Measurements from ENCODE around the gene RHOF.
"Not testable (repeated sequence)": the region's sequence is repeated elsewhere in the genome, so short reads cannot be mapped to it uniquely, and the experiment has no call there.

RHOF gene

DNA sequence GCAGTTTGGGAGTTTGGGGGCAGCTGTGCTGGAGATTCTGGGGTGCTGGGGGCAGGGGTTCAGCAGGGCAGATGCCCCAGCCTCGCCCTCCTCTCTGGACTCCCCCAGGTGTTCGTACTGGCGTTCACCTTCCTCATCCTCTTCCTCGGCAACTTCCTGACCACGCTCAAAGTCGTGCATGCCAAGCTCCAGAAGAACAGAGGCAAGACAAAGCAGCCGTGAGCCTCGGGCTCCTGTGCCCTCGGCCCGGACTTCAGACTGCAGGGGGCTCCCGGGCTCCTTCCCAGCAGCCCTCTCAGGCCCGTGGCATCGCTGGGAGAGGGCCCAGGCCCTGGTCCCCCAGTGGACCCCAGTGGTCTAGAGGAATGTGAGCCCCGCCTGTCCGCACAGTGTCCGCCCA is 18.0 kb downstream of the RHOF start:
- no peak for DNase-seq (ENCODE audit: low spot score)

DNA sequence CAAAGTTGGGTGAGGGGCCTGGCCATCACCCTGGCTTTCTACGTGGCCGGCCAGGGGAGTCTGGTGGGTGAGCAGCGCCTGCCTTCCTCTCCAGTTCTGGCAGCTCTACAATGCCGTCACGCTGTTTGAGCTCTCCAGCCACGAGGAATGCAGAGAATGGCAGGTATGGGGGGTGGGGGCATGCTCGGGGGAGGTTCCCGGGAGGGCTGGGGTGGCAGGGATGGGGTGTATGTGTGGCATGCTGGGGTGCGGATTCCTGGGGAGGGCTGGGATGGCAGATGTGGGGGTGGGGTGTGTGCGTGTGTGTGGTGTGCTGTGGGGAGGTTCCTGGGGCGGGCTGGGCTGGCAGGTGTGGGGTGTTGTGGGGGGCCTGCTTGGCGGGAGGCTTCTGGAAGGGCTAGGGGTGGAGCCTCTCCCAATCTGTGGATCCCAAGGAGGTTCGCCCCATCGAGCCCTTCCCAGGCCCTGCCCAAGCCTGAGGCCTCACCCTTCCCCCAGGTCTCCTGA is 18.5 kb downstream of the RHOF start:
- DNase-seq (ENCODE audit: low spot score), result no peak

DNA sequence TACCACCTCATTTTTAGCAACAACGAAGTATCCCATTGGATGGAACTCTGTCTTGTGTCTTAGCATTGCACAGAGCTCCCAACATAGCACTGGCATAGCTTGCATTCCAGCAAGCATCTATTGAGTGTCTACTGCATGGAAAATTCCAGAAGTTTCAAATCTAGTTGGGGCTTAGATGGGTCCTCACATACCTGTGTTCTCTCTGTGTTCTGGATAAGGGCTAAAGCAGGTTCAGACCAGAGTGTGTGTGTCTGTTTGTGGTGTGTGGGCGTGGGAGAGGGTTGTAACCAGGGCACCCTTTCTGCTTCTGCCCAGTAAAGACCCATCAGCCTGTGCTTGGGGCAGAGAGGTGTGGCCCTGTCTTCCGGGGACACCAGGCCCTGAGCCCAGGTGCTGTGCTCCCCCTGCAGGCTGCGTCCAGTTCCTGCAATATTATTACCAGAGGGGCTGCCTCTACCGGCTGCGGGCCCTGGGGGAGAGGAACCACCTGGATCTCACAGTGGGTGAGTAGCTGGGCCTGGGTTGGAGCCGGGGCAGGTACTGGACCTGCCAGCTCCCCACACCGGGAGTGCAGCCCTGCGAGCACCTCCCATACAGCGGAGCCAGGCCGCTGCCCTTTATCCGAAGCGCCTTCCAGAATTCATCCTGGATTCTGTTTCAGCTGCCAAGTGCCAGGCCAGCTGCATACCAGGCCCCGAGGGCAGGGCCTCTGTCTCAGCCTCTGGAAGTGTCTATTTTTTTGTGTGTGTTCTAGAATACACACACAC is 20.3 kb downstream of the RHOF start:
- peak; percentile 92 for DNase-seq (ENCODE audit: low spot score)

DNA sequence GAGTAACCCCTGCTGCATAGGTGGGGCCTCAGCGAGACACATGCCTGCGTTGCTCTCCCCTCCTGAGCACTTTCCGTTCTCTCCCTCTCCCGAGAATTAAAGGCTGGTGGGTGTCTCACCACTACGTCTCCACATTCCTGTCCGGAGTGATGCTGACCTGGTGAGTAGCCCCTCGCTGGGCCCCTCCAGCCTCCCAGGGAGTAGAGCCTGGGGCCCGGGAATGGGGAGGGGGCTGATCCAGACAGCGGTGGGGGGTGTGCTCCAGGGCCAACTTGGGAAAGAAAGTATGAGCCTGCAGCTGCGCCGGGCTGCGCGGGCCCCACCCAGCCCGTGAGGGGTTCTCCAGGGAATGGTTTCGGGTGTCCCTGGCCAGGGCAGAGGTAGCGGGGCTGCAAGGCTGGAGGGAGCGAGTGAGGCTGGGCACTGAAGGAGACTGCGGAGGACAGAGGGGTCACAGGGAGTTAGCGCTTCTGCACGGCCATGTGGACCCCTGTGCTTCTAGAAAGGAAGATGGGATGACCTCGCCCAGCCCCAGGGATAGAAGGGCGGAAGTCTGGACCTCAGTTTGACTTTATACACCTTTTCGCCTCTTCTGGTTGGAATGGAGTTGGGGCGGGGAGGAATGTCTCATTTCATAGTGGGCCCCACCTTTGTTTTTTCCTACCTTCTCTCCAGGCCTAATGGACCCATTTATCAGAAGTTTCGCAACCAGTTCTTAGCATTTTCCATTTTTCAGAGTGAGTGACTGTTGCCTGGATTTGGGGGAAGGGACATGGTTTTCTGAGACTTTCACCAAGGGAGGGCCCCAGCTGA is 22.5 kb downstream of the RHOF start:
- no peak for DNase-seq (ENCODE audit: low spot score)

DNA sequence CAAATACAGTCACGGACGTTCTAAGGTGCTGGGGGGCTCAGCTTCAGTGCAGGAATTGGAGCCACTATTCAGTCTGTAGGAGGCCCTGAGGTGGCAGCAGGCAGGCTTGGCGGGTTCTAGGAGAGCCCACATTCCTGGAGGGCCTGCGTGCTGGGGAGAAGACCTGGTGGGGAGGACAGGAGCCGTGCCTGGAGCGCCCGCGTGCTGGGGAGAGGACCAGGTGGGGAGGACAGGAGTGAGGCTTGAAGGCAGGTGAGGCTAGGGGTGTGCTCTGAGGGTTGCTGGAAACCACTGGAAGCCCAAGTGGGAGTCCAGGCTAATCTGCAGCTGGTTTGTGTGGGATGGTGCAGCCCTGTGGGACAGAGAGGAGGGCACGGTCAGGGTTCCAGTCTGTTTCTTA is 23.1 kb downstream of the RHOF start:
- no peak for DNase-seq (ENCODE audit: low spot score)

DNA sequence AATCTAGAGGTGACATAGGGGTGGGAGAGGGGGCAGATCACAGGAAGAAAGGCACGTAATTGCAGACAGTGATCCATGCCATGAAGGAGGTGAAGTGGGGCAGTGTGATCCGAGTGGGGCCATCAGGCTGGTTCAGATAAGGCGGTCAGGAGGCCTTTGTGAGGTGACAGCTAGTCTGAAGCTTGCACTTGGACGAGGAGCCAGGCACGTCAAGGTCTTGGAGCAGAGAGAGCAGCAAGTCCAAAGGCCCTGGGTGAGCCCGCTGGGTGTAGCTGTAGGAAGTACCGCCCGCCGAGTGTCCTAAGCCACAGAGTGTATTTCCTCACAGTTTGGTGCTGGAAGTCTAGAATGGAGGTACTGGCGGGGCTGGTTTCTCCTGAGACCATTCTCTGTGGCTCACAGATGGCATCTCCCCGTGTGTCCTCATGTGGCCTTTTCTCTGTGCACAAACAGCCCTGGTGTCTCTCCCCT is 23.6 kb downstream of the RHOF start:
- no peak for DNase-seq (ENCODE audit: low spot score)

DNA sequence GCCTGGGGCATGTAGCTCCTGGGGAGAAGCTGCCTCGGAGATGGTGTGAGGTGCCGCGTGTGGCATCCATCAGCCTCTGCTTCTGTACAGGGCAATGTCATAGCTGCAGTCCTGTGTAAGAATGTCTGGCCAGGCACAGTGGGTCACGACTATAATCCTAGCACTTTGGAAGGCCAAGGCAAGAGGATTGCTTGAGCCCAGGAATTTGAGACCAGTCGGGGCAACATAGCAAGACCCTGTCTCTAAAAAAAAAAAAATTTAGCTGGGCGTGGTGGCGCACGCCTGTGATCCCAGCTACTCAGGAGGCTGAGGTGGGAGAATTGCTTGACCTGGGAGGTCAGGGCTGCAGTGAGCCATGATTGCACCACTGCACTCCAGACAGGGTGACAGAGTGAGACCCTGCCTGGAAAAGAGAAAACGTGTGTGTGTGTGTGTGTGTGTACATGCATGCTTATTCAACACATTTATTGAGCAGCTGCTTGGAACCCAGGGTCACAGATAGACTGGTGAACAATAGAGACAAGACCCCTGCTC is 24.1 kb downstream of the RHOF start:
- DNase-seq (ENCODE audit: low spot score), result no peak

DNA sequence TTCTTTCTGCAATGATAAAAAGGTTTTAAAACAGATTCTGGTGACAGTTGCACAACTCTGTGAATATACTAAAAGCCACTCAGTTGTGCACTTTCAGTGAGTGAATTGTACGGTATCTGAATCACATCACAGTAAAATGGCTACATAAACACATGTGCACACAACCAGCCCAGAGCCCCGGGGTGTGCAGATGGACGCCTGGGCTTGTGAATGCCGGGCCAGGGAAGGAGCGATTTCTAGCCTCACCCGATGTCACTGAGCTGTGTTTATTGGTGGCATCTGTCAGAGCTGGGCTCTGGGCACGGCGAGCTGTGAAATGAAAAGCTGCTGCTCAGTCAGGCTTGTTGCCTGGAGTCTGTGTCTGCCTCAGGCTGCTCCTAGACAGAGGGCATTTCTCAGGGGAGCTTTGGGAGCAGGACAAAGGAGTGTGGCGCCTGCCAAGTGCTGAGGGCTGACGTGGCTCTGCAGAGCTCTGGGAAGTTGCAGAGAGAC is 25.9 kb downstream of the RHOF start:
- DNase-seq (ENCODE audit: low spot score), result no peak

DNA sequence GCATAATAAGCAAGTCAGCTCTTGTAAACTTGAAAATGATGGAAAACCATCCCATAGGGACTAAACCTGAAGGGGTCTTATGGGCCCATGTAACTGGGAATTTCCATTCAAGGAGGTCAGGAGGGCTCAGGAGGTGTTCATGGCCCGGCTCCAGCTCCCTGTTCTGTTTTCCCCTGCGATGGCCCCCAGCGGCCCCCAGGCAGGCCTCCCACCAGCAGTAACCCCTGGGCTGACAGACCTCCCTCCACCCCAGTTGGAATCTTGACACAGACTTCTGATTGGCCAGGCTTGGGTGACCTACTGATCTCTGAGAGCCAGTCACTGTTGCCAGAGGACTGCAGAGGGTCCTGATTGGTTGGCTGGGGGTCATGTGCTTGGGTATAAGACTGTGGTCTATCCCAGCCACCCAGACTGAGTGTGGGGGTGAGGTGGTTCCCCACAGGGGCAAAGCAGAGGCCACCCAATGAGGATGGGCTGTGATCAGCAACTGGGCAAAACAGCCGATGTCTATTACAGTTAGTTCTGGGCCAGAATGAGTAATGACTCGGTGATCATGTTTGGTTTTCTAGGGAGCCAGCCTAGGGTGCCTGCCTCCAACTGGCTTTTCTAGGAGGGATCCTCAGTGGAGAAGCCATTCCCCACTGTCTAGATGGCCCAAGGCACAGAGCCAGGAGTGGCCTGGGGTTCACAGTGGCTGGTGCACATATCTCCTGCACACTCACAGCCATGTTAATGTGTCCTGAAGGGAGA is 27.0 kb downstream of the RHOF start:
- DNase-seq (ENCODE audit: low spot score), result no peak

DNA sequence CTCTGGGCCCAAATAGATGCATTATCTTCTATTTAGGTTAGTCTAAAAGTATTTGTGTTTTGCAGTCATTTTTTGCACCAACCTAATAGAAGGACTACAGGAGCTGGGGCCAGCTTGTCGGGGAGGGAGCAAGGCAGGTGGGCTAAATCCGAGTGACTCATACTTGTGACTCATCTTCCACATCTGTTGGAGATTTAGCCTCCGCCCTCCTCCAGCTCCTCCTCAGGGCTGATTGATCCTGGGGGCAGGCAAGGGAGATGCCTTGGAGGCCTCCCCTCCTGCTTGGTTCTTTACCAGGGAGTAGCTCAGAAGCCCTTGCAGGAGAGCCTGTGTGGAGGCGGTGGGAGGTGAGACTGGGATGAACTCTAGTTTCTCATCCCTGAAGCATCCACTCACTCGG is 27.9 kb downstream of the RHOF start:
- DNase-seq (ENCODE audit: low spot score), result no peak

DNA sequence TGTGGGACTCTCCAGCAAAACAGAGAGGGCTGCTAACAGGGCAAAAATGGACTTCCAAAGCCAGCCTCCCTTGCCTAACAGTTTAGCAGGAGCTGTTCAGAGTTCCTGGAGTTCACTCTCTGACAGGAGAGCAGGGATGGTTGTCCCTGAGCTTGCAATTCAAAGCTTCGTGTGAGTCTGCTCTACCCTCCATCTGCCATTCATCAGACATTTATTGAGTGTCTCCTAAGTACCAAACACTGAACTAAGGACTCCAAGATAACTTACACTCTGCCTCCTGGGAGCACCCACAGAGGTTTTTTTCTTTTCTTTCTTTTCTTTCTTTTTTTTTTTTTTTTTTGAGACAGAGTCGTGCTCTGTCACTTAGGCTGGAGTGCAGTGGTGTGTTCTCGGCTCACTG is 28.7 kb downstream of the RHOF start:
- DNase-seq (ENCODE audit: low spot score), result no peak

DNA sequence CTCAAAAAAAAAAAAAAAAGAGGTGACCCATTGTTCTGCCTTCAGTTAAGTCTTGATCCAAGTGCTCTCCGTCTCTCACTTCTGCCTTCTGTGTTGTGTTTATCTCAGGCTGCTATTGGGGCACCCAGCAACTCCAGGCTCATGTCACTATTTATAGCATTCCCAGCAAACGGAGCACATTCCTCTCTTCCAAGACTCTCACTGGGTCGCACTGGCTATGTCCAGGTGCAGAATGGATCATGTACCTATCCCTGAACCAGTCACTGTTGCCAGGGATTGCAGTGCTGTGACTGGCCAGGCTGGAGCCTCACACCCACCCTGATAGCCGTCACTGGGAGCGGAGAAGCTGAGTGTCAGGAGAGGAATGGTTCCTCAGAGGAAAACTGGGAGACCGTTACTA is 31.2 kb downstream of the RHOF start:
- no peak for DNase-seq (ENCODE audit: low spot score)

DNA sequence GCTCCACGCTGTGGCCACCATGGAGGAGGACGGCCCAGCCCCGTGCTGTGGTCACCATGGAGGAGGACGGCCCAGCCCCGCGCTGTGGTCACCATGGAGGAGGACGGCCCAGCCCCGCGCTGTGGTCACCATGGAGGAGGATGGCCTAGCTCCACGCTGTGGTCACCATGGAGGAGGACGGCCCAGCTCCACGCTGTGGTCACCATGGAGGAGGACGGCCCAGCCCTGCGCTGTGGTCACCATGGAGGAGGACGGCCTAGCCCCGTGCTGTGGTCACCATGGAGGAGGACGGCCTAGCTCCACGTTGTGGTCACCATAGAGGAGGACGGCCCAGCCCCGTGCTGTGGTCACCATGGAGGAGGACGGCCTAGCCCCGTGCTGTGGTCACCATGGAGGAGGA is 35.0 kb downstream of the RHOF start:
- not testable (repeated sequence) for DNase-seq (ENCODE audit: low spot score)

DNA sequence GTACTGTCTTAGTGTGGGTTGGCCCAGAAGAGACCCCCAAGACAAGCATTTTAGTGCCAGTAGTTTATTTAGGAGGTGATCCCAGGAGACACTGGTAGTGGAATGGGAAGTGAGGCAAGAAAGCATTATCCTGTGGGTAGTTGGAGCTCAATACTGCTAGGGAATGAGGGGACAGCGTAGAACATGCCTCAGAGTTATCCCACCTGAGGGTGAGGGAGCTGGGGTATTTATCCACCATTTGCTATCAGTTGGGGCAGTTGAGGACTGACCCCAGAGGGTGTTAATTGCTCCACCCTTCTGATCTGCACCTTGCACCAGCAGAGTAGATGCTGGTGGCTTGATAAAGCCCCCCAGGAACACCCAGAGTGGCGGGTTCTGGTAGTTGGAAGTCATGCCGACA is 37.9 kb downstream of the RHOF start:
- DNase-seq (ENCODE audit: low spot score), result no peak

DNA sequence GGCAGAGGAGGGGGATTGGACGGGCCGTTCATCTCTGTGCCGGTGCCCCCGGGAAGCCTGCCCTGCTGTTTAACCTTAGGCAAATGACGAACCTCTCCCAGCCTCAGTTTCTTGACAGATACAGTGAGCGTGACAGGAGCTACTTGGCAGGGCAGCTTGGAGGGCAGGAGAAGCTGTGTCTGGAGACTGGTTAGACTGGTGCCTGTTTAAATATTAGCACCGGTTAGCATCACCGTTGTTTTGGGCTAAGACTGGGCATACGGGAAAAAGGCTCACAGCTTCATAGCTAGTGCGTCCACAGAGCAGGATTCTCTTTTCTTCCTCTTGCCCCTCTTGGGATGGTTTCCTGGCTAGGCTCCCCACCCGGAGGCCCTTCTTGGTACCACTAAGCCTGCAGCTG is 38.7 kb downstream of the RHOF start:
- no peak for DNase-seq (ENCODE audit: low spot score)

DNA sequence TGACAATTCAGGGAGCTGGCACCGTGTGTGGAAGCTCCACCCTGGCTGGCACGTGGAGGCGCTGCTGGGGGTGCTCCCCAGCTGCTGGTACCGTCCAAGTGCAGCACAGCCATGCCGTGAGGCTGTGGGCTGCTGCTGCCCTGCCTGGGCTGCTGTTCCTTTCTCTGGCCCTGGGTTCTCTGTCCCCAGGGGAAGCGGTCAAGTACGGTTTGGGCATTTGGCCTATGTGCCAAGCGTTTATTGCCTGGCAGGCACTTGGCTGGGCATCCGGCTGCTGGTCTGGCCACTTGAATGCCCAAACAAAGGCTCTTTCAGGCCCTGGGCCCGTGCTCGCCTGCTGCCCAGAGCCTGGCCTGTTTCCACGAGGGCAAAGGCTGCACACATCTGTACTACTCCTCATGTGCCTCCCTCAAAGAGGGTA is 39.6 kb downstream of the RHOF start:
- no peak for DNase-seq (ENCODE audit: low spot score)

DNA sequence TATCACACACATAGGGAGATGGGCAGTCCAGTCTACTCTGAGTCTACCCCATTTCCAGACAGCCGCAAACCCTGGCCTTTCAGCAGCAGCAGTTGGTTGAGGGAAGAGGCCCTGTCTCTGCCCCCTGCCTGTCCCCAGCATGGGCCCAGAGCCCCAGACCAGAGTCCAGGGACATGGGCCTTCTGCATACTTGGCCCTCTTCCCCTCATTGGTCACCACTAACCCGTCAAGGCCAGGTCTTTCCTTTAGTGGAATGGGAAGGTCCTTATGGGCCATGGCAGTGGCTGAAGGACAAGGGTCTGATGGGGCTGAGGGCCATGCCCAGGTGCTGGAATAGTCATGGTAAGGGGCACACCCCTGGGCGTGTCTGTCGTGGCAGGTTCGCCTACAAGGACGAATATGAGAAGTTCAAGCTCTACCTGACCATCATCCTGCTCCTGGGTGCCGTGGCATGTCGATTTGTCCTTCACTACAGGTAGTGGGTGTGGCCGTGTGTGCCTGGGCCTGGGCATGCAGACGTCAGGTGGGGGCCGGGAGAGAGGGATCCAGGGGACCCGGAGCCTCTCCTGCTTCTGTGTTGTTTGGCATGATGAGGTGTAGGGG is 41.6 kb downstream of the RHOF start:
- no peak for DNase-seq (ENCODE audit: low spot score)

DNA sequence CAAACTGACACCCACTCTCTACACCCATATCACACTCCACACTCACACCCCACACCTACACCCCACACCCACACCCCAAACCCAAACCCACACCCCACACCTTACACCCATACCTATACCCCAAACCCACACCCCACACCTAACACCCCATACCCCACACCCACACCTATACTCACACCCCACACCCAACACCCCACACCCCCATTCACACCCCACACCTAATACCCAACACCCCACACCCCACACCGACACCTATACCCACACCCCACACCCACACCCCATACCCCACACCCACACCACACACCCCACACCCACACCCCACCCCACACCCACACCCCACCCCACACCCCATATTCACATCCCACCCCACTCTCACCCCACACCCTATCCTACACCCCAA is 42.5 kb downstream of the RHOF start:
- DNase-seq (ENCODE audit: low spot score), result no peak

DNA sequence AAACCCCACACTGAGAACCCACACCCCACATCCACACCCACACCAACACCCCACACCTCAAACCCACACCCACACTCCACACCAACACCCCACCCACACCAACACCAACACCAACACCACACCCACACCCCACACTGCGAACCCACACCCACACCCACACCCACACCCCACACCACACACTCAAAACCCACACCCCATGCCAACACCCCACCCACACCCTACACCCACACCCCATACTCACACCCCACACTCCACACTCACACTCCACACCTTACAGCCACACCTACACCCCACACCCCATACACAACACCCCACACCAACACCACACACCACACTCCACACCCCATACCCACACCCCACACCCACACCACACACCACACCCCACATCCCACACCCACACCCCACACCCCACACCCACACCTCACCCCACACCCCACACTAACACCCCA is 43.0 kb downstream of the RHOF start:
- DNase-seq (ENCODE audit: low spot score), result no peak

DNA sequence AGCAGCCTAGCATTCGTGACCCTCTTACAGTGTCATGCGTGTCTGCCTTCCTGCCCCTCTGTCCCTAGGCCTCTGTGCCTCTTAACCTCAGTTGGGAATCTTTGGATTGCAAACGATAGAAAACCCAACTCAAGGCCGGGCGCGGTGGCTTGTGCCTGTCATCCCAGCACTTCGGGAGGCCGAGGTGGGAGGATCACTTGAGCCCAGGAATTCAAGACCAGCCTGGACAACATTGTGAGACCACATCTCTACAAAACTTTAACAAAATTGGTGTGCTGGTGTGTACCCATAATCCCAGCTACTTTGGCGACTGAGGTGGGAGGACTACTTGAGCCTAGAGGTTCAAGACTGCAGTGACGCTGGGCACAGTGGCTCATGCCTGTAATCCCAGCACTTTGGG is 44.2 kb downstream of the RHOF start:
- no peak for DNase-seq (ENCODE audit: low spot score)

DNA sequence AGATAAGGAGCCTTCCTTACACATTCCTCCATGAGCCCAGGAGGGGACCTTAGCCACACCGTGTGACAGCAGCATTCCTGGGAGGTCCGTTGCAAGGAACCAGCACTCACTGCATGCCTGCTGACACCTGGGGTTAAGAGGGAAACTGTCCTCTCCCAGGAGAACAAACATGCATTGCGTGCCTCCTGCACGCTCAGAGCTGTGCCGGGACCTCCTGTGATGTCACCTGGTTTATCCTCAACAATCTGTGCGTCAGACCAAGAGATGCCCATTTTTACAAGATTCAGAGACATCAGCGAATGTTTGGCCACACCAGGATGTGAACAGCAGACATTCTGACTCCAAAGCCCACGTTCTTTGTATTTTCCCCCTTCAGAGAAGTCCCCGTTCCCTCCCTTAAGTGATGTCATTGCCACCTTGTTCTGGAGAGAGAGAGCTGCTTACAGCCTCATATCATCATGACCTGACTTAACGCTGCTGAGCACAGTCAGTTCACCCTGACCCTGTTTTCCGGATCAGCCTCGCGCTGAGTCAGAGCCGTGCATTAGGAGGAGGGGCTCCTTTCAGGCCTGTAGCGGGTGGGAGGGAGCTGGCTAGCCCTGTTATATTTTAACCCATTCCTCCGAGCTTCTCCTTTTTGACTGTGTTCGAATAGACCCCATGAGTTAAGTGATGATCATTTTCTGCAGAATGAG is 44.8 kb downstream of the RHOF start:
- no peak for DNase-seq (ENCODE audit: low spot score)

Measured in germinal center (tissue), 1 donor.